Liver (tissue), 3 donors: Measurements from ENCODE around the gene OR9K2.
"Not testable (repeated sequence)": the region's sequence is repeated elsewhere in the genome, so short reads cannot be mapped to it uniquely, and the experiment has no call there.

Experiments used
- EGR1 ChIP-seq, 2 donors: IDR thresholded peaks; 2 replicates each; pipeline ENCODE4 v1.6.1; 2016 to 2018; ENCODE audit warnings: antibody characterized with exemption in 2 of 2, low read depth in 2 of 2
- FOXA1 ChIP-seq: IDR thresholded peaks from 2 replicates; pipeline ENCODE4 v1.6.1; 2016; ENCODE audit warnings: antibody characterized with exemption
- FOXA2 ChIP-seq: IDR thresholded peaks from 2 replicates; pipeline ENCODE4 v1.6.1; 2016; ENCODE audit warnings: antibody characterized with exemption
- NR2F2 ChIP-seq: IDR thresholded peaks from 2 replicates; pipeline ENCODE4 v1.6.1; 2016; ENCODE audit warnings: antibody characterized with exemption
- RAD21 ChIP-seq, 2 donors: IDR thresholded peaks; 2 replicates each; pipeline ENCODE4 v1.6.1; 2016; ENCODE audit warnings: antibody characterized with exemption in 2 of 2, mild to moderate bottlenecking in 2 of 2
- YY1 ChIP-seq: IDR thresholded peaks from 2 replicates; pipeline ENCODE4 v1.6.1; 2016; ENCODE audit warnings: antibody characterized with exemption, mild to moderate bottlenecking
- TF ChIP-seq, protein P1 (sequence below): fragments of 150-350 bp; IDR thresholded peaks from 2 replicates; pipeline ENCODE4 v1.5.1; 2017; ENCODE audit warnings: improper control_type of control experiment, low read depth, low read length; ENCODE audit not compliant: missing input control
- TF ChIP-seq, protein P2 (sequence below): IDR thresholded peaks from 2 replicates; pipeline ENCODE4 v1.6.1; 2016; ENCODE audit warnings: antibody characterized with exemption
- TF ChIP-seq, protein P3 (sequence below): IDR thresholded peaks from 2 replicates; pipeline ENCODE4 v1.6.1; 2016; ENCODE audit warnings: antibody characterized with exemption
- donor health status: healthy.
- donor health status: healthy.

- TF ChIP-seq, protein P1, sequence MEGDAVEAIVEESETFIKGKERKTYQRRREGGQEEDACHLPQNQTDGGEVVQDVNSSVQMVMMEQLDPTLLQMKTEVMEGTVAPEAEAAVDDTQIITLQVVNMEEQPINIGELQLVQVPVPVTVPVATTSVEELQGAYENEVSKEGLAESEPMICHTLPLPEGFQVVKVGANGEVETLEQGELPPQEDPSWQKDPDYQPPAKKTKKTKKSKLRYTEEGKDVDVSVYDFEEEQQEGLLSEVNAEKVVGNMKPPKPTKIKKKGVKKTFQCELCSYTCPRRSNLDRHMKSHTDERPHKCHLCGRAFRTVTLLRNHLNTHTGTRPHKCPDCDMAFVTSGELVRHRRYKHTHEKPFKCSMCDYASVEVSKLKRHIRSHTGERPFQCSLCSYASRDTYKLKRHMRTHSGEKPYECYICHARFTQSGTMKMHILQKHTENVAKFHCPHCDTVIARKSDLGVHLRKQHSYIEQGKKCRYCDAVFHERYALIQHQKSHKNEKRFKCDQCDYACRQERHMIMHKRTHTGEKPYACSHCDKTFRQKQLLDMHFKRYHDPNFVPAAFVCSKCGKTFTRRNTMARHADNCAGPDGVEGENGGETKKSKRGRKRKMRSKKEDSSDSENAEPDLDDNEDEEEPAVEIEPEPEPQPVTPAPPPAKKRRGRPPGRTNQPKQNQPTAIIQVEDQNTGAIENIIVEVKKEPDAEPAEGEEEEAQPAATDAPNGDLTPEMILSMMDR, result not testable (repeated sequence)
- TF ChIP-seq, protein P2, sequence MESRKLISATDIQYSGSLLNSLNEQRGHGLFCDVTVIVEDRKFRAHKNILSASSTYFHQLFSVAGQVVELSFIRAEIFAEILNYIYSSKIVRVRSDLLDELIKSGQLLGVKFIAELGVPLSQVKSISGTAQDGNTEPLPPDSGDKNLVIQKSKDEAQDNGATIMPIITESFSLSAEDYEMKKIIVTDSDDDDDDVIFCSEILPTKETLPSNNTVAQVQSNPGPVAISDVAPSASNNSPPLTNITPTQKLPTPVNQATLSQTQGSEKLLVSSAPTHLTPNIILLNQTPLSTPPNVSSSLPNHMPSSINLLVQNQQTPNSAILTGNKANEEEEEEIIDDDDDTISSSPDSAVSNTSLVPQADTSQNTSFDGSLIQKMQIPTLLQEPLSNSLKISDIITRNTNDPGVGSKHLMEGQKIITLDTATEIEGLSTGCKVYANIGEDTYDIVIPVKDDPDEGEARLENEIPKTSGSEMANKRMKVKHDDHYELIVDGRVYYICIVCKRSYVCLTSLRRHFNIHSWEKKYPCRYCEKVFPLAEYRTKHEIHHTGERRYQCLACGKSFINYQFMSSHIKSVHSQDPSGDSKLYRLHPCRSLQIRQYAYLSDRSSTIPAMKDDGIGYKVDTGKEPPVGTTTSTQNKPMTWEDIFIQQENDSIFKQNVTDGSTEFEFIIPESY, result not testable (repeated sequence)
- not testable (repeated sequence) for TF ChIP-seq YY1; EGR1 (IDR thresholded peaks at IDR 0.05; ENCODE audit: low read depth in 2 of 2); NR2F2; RAD21 (IDR thresholded peaks at IDR 0.05); FOXA1; FOXA2
- TF ChIP-seq, protein P3, sequence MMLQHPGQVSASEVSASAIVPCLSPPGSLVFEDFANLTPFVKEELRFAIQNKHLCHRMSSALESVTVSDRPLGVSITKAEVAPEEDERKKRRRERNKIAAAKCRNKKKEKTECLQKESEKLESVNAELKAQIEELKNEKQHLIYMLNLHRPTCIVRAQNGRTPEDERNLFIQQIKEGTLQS, result not testable (repeated sequence)
Measured at GRCh38 chr12:55167010-55167640, 40.9 kb downstream of the OR9K2 start.
